GM19468 (cell line): ENCODE measurements around the gene HIGD1B.

Experiments
- ATAC-seq: cut with Tn5 transposase; IDR thresholded peaks from one replicate; pipeline ENCODE4 v1.9.1; 2021; ENCODE audit warnings: mild to moderate bottlenecking, moderate library complexity, moderate number of reproducible peaks; ENCODE audit not compliant: unreplicated experiment; ENCODE audit errors: extremely low read depth

The HIGD1B gene

DNA sequence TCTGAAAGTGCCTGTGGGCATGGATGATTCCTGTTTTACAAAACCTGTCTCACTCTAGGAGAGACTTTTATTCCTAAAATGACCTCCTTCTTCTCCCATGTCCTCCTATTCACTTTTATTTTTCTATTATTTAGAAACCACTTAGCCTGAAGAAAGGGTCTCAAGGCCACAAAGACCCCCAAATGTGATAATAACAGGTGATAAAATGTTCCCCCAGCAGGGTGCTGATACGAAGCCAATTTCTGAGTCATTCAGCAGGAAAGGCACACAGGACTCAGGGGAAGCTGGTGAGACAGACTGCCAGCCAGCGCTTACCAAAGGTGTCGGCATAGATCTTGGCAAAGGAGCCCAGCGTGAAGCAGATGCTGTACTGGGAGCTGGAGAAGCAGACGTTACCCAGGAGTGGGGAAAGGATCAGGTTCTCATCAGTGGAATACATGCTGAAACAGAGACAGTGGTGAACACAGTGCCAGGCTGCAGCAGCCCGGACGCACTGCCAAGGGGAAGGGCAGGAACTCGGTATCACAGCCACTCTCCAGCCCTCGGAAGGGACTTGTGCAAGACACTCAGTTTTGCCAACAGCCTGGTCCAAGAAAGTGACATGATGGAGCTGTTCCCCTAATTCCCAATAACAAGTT is 24.6 kb downstream of the HIGD1B start:
- ATAC-seq, result no peak

DNA sequence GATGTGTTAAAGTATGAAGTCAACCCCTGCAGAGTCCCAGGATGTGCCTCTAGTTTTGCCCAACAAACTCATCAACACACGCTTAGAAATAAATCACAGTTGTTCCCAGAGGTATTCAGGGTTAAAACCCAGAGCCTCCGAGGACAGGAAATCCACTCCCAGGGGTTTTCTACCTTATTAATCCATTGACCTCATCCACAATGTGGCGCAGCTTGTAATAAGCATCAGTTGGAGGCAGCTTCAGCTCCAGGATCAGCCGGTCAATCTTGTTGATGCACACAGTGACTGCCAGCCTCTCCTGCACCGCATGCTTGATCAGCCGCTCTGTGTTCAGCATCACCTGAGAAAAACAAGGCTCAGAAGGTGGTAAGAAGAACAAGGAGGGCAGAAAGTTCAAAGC is 28.1 kb downstream of the HIGD1B start:
- no peak for ATAC-seq

- ATAC-seq, result no peak
Observed at GRCh38 chr17:44877121-44877520, 29.4 kb downstream of the HIGD1B start.

DNA sequence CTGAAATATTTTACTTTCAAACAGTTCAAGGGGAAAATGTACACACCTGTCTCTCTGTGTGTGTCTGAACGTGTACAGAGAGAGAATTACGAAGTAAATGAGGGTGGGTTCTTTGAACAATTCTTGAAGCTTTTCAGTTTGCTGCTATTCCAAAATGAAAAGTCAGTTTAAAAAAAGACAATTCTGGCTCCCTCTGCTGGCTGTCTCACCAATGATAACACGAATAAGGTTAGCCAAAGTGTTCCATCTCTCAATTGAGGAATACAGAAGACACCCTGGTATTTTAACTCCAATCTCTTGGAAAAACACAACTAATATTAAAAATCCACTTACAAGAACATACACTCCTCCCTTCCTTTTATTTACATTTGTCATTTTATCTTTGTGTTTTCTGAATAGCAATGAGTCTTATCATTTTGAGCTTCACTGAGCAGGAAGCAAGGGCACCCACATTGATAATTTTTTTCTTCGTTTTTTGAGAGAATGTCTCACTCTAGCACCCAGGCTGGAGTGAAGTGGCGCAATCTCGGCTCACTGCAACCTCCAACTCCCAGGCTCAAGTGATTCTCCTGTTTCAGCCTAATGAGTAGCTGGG is 31.0 kb downstream of the HIGD1B start:
- no peak for ATAC-seq

DNA sequence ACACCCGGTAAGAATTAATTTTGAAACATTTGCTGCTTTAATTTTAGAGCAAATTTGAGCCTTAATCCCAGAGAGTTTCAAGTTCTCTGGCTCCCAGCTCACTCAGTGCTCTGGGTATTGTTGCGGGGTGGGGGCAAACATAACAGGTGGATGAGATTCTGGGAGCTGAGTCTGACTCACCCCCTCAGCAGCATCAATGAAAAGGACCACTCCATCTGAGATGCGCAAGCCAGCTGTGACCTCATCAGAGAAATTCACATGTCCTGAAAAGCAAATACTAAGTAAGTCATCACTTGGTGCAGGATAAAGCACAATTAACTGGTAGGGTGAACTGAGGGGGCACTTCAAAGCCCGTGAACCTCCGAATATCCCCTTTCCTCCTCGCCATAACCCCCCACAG is 31.7 kb downstream of the HIGD1B start:
- ATAC-seq, result no peak

DNA sequence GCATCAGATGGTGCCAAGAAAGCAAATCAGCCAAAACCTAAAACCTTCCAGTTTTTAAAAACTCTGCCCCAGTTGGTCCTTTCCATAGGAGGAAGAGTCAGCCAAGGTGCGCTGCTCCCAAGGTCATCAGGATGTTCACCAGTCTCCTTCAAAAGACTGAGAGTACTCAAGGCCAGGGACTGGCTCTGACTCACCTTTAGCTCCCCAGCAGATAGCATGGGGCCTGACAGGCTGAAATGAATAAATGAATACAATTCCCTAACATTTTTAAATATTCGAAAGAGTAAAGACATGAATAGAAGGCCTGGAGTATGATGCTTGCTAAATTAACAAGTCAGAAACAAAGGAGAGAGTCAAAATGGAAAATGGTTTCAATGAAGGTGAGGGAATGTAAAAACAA is 32.4 kb downstream of the HIGD1B start:
- ATAC-seq, result no peak

DNA sequence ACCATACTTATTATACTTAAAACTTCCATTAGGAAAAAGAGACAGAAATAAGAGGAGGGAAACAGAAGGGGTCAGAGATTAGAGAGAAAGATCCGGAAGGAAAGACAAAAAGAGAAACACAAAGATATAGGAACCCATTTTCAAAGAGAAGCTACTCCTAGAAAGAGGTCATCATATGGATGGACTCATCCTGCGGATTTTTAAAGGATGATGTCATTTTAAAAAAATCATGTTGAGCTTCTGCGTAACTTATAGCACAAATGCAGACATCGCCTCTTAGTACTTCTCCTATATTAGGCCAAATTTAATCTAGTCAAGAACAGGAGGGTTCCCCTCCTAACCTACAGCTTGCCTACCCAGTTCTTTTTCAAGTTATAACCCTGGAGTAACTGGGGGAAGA is 33.5 kb downstream of the HIGD1B start:
- ATAC-seq, result no peak

DNA sequence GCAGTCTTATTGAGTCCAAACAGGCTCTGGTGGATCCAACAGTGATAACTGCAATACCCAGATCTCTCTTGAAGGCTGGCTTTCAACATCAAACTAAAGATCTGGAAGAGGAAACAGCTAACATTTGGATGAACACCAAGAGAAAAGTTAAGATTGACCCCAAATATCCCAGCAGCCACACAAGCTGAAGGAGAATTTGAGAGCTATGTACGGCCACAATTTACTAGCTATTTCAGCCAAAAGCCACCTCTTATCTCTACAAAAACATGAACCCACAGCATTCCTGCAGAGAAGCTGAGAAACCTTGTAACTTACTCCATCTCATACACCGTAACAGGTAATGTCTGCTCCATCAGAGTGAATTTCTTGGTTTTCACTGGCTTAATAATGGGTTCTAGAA is 37.3 kb downstream of the HIGD1B start:
- ATAC-seq, result no peak

DNA sequence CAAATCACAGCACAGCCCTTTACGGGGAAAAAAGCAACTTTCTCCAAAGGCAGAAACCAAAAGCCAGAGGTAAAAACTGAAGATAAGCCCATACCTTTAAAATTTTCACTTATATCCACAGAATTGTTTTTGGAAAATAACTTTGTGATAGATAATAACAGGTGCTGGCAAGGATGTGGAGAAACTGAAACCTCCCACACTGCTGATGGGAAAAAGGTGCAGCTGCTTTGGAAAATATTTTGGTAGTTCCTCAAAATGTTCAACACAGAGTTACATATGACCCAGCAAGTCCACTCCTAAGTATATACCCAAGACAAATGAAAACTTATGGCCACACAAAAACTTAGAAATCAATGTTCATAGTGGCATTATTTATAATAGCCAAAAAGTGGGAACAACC is 39.3 kb downstream of the HIGD1B start:
- no peak for ATAC-seq

- no peak for ATAC-seq
Observed at GRCh38 chr17:44887971-44888954, 40.6 kb downstream of the HIGD1B start.

GRCh38 chr17:44889003-44889402 is 41.3 kb downstream of the HIGD1B start:
- no peak for ATAC-seq

DNA sequence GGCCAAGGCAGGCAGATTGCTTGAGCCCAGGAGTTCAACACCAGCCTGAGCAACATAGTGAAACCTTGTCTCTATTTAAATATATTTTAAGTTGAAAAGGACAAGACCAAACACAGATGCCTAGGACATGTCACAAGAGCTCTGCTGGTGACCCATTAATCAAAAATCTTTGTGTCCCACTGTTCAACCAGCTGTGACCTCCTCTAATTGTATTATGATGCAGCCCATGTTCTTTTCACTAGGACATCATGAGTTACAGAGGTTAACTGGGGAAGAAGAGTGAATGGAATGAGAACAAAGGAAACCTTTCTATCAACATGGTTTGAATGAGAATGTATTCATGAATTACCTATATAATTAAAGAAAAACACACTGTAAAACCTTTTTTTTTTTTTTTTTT is 44.6 kb downstream of the HIGD1B start:
- no peak for ATAC-seq

- ATAC-seq, result no peak
Observed at GRCh38 chr17:44894642-44895041, 47.0 kb downstream of the HIGD1B start.

DNA sequence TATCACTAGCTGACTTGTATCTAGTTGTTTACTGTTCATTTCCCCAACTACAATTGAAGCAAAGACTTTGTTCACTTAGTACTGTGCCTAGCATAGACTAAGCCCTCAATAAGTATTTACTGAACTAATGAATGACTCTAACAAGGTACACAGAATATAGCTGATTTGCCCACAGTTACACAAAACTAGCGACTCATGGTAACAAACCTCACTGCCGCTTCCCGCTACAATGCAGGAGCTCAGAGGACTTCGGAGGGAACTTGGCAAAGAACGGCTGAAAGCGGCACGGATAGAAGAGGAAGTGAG is 51.0 kb downstream of the HIGD1B start:
- no peak for ATAC-seq

GRCh38 chr17:44899074-44899782 is 51.5 kb downstream of the HIGD1B start, which contains the start of gene EFTUD2:
Gene EFTUD2 (minus strand): TSS chr17:44899445. CDS start chr17:44894521, 4,924 bp downstream.
- peak; percentile 38 for ATAC-seq
